Measurements from ENCODE around the gene LRRK2. TPM values are rescaled to one million over a fixed set of nuclear protein-coding genes. Genes with fewer than 3 reads are reported as not detected.
A peak's percentile ranks its signal among the peaks of the same experiment; 100 is the strongest.
"Not testable (repeated sequence)": the region's sequence is repeated elsewhere in the genome, so short reads cannot be mapped to it uniquely, and the experiment has no call there.

Gene LRRK2
- total RNA-seq, 1 experiment from 2014 or later, result 0.66 TPM

- DNase-seq (ENCODE audit: low read depth), result not testable (repeated sequence)
Measured at GRCh38 chr12:40211186-40211585, 13.6 kb upstream of the LRRK2 start.

- DNase-seq (ENCODE audit: low read depth), result no peak
Measured at GRCh38 chr12:40212566-40212965, 12.2 kb upstream of the LRRK2 start.

DNA sequence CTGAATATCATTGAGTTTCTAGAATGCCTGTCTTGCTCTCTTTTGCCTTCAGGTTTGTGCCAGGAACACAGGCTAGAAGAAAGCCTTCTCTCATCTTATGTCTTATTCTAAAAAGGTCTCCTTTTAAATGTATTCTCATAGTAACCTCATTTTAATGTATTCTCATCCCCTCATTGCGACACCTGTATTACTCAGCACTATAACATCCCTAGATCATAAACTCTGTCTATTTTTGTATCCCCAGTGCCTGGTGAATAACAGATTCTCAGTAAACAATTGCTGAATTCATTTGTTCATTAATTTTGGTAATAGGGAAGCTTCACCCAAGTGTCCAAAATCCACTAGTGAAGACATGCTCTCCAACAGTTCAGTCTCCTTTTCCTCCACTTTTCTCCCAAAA is 8.8 kb upstream of the LRRK2 start:
- DNase-seq (ENCODE audit: low read depth), result no peak

DNA sequence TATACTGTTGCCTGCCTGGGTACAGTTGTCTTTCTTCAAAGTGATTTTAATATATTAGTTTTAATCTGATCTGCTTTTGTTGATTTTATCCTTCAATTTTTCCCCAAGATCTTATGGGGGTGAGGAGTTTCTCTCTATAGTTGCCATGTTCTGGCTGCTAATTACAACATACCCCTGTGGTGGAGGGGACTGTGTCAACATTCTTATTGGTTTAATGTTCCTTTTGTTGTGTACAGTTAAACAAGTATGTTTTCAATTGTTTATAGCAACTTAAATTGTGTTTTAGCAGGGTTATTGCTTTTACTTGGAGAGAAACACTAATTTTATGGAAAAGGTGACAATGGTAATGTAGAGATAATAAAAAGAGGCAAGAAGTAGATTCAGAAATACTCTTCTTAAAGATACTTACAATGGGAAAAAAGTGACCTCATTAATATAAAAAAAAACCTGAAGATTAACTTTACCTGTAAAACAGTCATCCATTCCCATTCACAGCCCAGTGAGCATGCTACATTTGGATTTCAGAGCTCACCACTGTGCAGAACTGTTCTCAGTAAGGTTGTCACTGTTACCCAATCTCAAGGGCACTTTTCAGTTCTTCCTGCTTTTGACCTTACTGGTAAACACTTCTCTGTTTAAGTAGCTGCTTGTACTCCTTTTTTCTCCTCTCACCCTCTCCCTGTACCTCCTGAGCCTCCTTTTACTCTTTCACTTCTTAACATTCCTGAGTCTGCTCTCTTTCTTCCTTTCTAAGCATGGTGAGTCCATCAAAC is 8.1 kb upstream of the LRRK2 start:
- DNase-seq (ENCODE audit: low read depth), result no peak

DNA sequence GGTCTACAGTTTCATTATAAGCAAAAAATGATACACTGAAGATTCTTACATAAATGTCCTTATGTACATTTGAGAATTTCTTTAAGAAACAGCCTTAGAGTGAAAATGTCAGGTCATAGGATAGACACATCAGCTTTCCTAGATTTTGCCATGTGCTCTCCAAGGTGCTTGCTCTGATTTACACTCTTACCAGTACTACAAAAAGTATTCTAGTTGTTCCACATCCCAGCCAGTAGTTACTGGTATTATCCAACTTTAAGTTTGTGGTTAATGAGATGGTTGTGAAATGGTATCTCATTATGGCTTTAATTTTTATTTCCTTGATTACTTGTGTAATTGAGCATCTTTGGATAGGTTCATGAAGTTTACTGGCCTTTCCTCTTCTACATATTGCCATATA is 5.0 kb upstream of the LRRK2 start:
- DNase-seq (ENCODE audit: low read depth), result no peak

- DNase-seq (ENCODE audit: low read depth), result no peak
Measured at GRCh38 chr12:40222247-40222646, 2.5 kb upstream of the LRRK2 start.

GRCh38 chr12:40223646-40224045 is 1.2 kb upstream of the LRRK2 start:
- DNase-seq (ENCODE audit: low read depth), result no peak

- no peak for DNase-seq (ENCODE audit: low read depth)
Measured at GRCh38 chr12:40225337-40225983, 663 bp downstream of the LRRK2 start.

GRCh38 chr12:40225984-40226602 is 1.3 kb downstream of the LRRK2 start:
- no peak for DNase-seq (ENCODE audit: low read depth)

DNA sequence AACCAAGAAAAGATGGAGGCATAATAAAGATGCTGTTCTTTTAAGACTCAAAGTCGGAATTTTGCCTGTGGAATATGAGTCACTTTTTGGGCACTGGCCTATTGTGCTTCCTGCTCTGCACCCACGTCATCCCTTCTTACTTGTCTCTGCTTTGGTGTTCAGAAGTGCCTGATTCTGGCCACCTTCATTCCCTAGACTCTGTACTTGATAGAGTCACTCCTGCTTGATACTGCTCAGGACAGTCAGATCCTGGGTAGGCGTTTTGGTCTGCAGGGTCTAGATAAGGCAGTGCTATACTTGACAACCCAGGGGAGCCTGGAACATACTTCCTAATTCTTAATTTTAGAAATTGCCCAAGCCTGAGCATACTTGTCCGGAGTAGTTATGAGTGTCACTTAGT is 1.9 kb downstream of the LRRK2 start:
- peak; percentile 79 for DNase-seq (ENCODE audit: low read depth)

GRCh38 chr12:40227447-40227846 is 2.6 kb downstream of the LRRK2 start:
- no peak for DNase-seq (ENCODE audit: low read depth)

DNA sequence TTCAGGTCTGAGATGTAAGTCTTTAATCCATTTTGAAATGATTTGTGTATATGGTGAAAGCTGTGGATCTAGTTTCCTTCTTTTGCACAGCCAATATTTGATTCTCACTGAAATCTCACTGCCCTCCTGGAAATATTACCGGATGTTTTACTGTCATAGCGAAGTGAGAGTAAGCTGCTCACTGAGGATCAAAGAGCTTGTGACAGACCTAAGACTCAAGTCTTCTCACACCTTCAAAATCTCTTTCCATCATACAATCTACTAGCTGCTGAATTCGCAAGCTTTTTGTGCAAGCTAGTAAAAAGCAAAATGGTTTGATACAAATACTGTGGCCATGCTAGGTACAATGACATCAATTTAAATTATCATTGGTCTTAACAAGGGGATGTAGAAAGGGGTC is 3.9 kb downstream of the LRRK2 start:
- no peak for DNase-seq (ENCODE audit: low read depth)

DNA sequence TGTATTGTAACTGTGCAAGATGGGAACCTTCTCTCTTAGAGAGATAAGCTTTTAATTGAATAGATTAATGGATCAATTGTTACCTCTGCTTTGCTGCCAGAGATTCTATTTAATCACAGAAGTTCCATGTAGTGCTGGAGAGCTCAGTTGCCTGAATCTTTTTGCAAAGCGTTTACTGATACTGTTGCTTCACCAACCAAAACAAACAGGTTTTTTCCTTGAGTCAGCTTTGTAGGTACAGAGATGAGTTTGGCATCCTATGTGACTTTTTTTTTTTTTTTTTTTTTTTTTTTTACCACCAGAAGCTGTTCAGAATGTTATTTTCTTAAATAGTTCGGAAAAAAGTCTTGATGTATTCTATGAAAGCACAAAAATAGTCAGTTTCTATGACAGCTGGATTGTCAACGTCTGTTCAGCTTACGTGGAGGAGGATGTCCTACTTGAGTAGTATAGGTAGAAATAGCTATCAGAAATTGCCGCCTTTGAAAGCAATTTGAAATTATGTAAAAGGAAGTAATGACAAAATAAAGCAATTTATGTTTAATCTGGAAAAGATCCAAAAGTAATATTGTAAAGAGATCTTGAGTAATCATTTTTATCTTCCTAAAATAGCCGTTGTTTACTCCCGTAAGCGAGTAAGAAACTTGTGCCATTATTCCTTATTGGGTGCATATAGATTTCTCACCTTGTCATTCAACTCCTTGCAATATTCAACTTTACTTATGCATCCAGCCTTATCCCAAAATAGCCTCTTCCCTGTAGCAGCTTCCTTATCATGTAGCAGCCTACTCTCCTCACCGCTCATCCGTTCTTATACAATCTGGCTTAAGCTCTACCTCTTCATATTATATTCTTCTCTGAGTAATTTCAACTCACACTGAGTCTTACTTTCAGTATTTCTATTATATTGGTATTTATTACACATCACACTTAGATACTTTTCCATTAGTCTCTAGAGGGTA is 5.2 kb downstream of the LRRK2 start:
- no peak for DNase-seq (ENCODE audit: low read depth)

DNA sequence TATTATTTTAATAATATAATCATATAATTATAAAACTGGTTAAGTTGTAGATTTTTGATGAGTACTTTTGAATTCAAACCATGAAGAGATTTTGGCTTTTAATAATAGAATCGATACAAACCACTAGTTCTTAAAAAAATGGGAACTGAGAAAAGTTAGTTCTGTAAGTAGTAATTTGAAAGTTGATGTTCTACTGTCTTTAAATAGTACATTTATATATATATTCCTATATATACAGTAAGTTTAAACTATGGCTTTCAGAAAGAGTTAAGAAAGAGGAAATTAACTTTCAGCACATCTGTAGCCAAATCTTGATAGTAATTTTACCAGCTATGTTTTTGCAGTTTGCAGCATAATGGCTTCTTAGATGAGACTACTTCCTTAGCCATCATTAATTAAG is 7.8 kb downstream of the LRRK2 start:
- DNase-seq (ENCODE audit: low read depth), result no peak

- DNase-seq (ENCODE audit: low read depth), result no peak
Measured at GRCh38 chr12:40233741-40234367, 9.1 kb downstream of the LRRK2 start.

GRCh38 chr12:40236357-40236850 is 11.6 kb downstream of the LRRK2 start:
- no peak for DNase-seq (ENCODE audit: low read depth)

GRCh38 chr12:40238266-40238902 is 13.6 kb downstream of the LRRK2 start:
- no peak for DNase-seq (ENCODE audit: low read depth)

DNA sequence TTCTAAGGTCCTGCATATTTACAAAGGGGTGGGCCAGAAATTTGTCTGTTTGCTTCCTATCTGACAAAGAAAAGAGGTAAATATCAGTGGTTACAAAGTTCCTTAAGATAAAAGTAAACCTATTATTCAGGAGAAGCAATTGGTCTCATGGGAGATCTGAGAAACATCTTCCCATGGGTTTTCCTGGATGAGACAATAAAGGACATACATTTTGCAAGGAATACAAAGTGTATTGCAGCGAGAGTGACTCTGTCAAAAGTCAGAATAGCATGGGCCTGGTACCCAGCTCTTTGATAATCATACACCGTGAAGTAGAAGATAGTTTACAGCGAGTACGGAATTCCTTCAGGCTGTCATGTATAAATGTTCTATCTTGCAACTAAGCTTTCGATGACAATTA is 14.2 kb downstream of the LRRK2 start:
- DNase-seq (ENCODE audit: low read depth), result no peak

GRCh38 chr12:40240779-40241178 is 16.0 kb downstream of the LRRK2 start:
- DNase-seq (ENCODE audit: low read depth), result no peak

- DNase-seq (ENCODE audit: low read depth), result no peak
Measured at GRCh38 chr12:40241741-40242140, 16.9 kb downstream of the LRRK2 start.

Measured in HT1080 (cell line).